CD4-positive, alpha-beta memory T cell (primary cell): Measurements from ENCODE around the gene PACRG. TPM values are rescaled to one million over a fixed set of nuclear protein-coding genes. Genes with fewer than 3 reads are reported as not detected.
A peak's percentile ranks its signal among the peaks of the same experiment; 100 is the strongest.

Experiments
- CTCF ChIA-PET: fragments of 350-600 bp; sonication (Branson Sonifier 250); formaldehyde crosslinking; loops from one replicate; lab custom pipeline; 2021; ENCODE audit warnings: inconsistent platforms; ENCODE audit not compliant: partially characterized antibody; lab: Charles Lee
- POLR2A ChIA-PET: fragments of 350-600 bp; sonication (Branson Sonifier 250); formaldehyde crosslinking; loops from one replicate; lab custom pipeline; 2021; ENCODE audit not compliant: partially characterized antibody; lab: Charles Lee
- DNase-seq, 5 donors: peaks; one replicate each; pipeline versions ENCODE4 v3.0.0 to v3.0.0-alpha.2; 2020 to 2022; ENCODE audit warnings: mixed read lengths in 1 of 5
- H3K27ac ChIP-seq: one replicate; pipeline ENCODE4 v1.7.0; 2013; ENCODE audit warnings: low read depth, low read length
- H3K27me3 ChIP-seq: 2 replicates; pipeline ENCODE4 v1.7.0; 2013; ENCODE audit warnings: mild to moderate bottlenecking, low read length, moderate library complexity; ENCODE audit not compliant: insufficient read depth
- H3K36me3 ChIP-seq: 2 replicates; pipeline ENCODE4 v1.7.0; 2013; ENCODE audit warnings: mild to moderate bottlenecking, low read length, moderate library complexity; ENCODE audit not compliant: insufficient read depth
- H3K4me1 ChIP-seq: 2 replicates; pipeline ENCODE4 v1.7.0; 2013; ENCODE audit warnings: mild to moderate bottlenecking, low read length, moderate library complexity; ENCODE audit not compliant: insufficient read depth
- H3K4me3 ChIP-seq, 2 donors: one replicate each; pipeline ENCODE4 v1.7.0; 2013; ENCODE audit warnings: low read length in 2 of 2, mild to moderate bottlenecking in 1 of 2
- H3K9me3 ChIP-seq, 2 donors: one replicate each; pipeline ENCODE4 v1.7.0; 2013; ENCODE audit warnings: low read length in 2 of 2, control low read depth in 1 of 2; ENCODE audit not compliant: control insufficient read depth in 1 of 2
- H3K27ac Mint-ChIP-seq, 7 donors: one replicate each; pipeline ENCODE4 v1.8.0; 2020 to 2021; ENCODE audit warnings: mixed read lengths in 7 of 7, mild to moderate bottlenecking in 6 of 7, inconsistent platforms in 3 of 7, moderate library complexity in 3 of 7
- H3K27me3 Mint-ChIP-seq, 2 donors: one replicate each; pipeline ENCODE4 v1.8.0; 2020 to 2021; ENCODE audit warnings: mixed read lengths in 2 of 2
- H3K36me3 Mint-ChIP-seq, 2 donors: one replicate each; pipeline ENCODE4 v1.8.0; 2020 to 2021; ENCODE audit warnings: mixed read lengths in 2 of 2, inconsistent platforms in 1 of 2, mild to moderate bottlenecking in 1 of 2
- H3K4me1 Mint-ChIP-seq, 4 donors: one replicate each; pipeline ENCODE4 v1.8.0; 2020 to 2021; ENCODE audit warnings: mixed read lengths in 4 of 4, mild to moderate bottlenecking in 1 of 4
- H3K4me3 Mint-ChIP-seq, 8 donors: one replicate each; pipeline ENCODE4 v1.8.0; 2020 to 2021; ENCODE audit warnings: mixed read lengths in 8 of 8, mild to moderate bottlenecking in 7 of 8, moderate library complexity in 6 of 8, inconsistent platforms in 3 of 8
- H3K9me3 Mint-ChIP-seq, 8 donors: one replicate each; pipeline ENCODE4 v1.8.0; 2020 to 2021; ENCODE audit warnings: mixed read lengths in 8 of 8, mild to moderate bottlenecking in 5 of 8, inconsistent platforms in 3 of 8, moderate library complexity in 1 of 8
- intact Hi-C: fragments of 100-400 bp; cut with micrococcal nuclease; formaldehyde crosslinking; loops from one replicate; pipeline ENCODE4 v1.15.1; 2023
- polyA plus RNA-seq, 2 donors: library from polyadenylated mRNA; unstranded; fragments of 300-500 nt; fragmentation: Illumina TruSeq; gene quantifications; one replicate each; pipeline ENCODE4 v1.2.3, GENCODE V29; 2021
- total RNA-seq, 2 experiments: library from RNA; stranded (reverse); gene quantifications; one replicate each; pipeline ENCODE4 v1.2.3, GENCODE V29; 2021

Gene PACRG
- total and polyA plus RNA-seq, 4 experiments from 2014 or later = 0.21 to 1.5 (median 0.81) TPM; not detected in 1

DNA sequence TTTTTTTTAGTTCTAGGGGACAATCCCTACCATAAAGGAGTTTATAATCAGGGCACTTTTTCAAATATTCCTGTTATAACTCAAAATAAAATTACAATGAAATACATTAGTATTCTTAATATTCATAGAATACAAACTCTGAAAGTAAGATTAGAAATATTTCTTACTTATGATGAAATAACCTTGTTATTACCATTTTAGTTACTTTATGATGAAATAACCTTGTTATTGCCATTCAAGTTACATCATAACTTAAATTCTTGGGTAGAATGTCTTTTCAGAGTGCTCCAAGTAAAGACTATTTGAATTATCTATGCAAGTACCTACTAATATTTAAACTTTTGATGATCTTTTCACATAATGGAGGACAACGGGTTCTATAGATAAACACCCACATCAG is 43.2 kb downstream of the PACRG start:
- Histone ChIP-seq H3K27me3 (no peaks in the 10 kb centered on the region), H3K36me3 (no peaks in the 10 kb centered on the region), H3K4me3 (no peak overlapping the region), H3K9me3 (no peaks in the 10 kb centered on the region), H3K4me1 (no peaks in the 10 kb centered on the region), H3K27ac (no peak overlapping the region)
- ChIA-PET CTCF (no interaction called here), POLR2A (no interaction called here)
- Mint-ChIP-seq H3K27me3 (no peaks in the 10 kb centered on the region), H3K4me1 (peaks cover 2 to 6% (median 4%) of the 10 kb centered on the region in 4 donors), H3K36me3 (no peaks in the 10 kb centered on the region), H3K9me3 (no peaks in the 10 kb centered on the region), H3K27ac (no peak overlapping the region), H3K4me3 (no peak overlapping the region)
- intact Hi-C loops = no loop called here
- DNase-seq = no peak

DNA sequence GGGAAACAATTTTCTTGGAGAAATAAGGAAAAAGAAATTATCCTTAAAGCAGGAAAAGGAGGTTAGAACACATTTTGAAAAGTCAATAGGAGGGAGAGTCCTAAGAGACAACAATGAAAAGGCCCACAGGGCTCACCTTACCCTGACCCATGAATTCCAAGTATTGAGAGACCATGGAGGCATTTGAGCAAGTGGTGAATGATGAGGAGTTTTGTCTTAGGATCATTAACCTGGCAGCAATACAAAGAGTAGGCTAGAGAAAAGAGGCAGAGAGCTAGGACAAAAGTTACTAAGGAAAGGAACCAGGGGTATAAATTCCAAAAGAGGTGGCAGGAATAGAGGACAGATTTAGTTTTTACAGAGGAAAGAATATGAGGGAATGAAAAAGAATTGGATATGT is 44.7 kb downstream of the PACRG start:
- DNase-seq = no peak
- H3K9me3 ChIP-seq = no peaks in the 10 kb centered on the region
- no peaks in the 10 kb centered on the region for H3K36me3 ChIP-seq
- H3K36me3 Mint-ChIP-seq = no peaks in the 10 kb centered on the region
- no peaks in the 10 kb centered on the region for H3K27me3 Mint-ChIP-seq
- H3K27me3 ChIP-seq = no peaks in the 10 kb centered on the region
- POLR2A ChIA-PET = no interaction called here
- H3K27ac Mint-ChIP-seq = no peak overlapping the region
- peaks cover 2 to 6% (median 4%) of the 10 kb centered on the region in 4 donors for H3K4me1 Mint-ChIP-seq
- CTCF ChIA-PET = no interaction called here
- no peak overlapping the region for H3K4me3 Mint-ChIP-seq
- H3K4me3 ChIP-seq = no peak overlapping the region
- H3K9me3 Mint-ChIP-seq = no peaks in the 10 kb centered on the region
- intact Hi-C loops = no loop called here
- no peaks in the 10 kb centered on the region for H3K4me1 ChIP-seq
- H3K27ac ChIP-seq = no peak overlapping the region

DNA sequence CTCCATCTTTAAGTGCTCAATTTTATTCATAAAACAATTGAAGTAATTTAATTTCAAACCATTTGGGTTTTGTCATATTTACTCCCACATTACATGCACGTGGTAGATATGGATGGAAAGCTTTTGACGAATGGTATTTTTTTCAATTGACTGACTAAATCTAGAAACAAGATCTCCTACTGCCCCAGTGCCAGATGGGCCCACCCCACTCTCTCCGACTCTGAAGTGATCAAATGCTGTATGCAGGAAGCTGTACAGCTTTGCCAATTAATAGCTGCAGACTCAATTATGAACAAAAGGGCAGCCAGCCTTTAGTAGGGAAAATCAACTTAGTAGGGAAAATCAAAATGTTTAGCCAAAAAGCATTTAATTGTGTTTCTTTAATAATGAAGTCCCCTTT is 46.2 kb downstream of the PACRG start:
- intact Hi-C loops = no loop called here
- ChIA-PET CTCF (no interaction called here), POLR2A (no interaction called here)
- H3K27me3 ChIP-seq = no peaks in the 10 kb centered on the region
- DNase-seq = no peak
- Mint-ChIP-seq H3K9me3 (peaks cover 0 to 3% (median 2%) of the 10 kb centered on the region in 8 donors), H3K27me3 (no peaks in the 10 kb centered on the region), H3K4me1 (peaks cover 0 to 2% (median 0%) of the 10 kb centered on the region in 4 donors), H3K4me3 (no peak overlapping the region), H3K27ac (no peak overlapping the region), H3K36me3 (no peaks in the 10 kb centered on the region)
- no peaks in the 10 kb centered on the region for H3K9me3 ChIP-seq
- no peak overlapping the region for H3K27ac ChIP-seq
- no peak overlapping the region for H3K4me3 ChIP-seq
- no peaks in the 10 kb centered on the region for H3K4me1 ChIP-seq
- no peaks in the 10 kb centered on the region for H3K36me3 ChIP-seq

DNA sequence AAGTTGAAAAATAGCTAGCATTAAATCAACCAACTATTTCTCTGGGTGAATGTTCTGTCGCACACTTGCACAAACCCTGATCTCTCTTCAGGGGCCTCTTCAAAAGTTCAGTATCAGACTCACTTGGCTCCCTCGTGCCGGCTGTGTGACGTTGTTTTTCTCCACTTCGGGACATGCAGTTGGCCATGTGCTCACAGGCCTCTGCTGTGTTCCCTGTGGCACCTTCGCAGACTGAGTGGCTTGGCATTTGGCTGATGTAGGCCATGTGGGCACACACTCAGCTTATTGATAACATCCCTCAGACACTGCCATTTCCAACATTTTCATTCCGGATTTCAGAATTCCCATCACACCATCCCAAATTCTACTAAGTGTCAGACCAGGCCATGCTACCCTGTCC is 49.3 kb downstream of the PACRG start:
- no peak overlapping the region for H3K27ac Mint-ChIP-seq
- no peaks in the 10 kb centered on the region for H3K4me1 Mint-ChIP-seq
- POLR2A ChIA-PET = no interaction called here
- peaks cover 0 to 22% (median 8%) of the 10 kb centered on the region in 8 donors for H3K9me3 Mint-ChIP-seq
- Histone ChIP-seq H3K4me1 (no peaks in the 10 kb centered on the region), H3K27ac (no peak overlapping the region), H3K27me3 (no peaks in the 10 kb centered on the region), H3K4me3 (no peak overlapping the region), H3K9me3 (no peaks in the 10 kb centered on the region), H3K36me3 (no peaks in the 10 kb centered on the region)
- no peaks in the 10 kb centered on the region for H3K27me3 Mint-ChIP-seq
- intact Hi-C loops = no loop called here
- H3K4me3 Mint-ChIP-seq = peak overlapping the region in 1 of 8 donors; percentile 28
- CTCF ChIA-PET = no interaction called here
- H3K36me3 Mint-ChIP-seq = no peaks in the 10 kb centered on the region
- no peak for DNase-seq

DNA sequence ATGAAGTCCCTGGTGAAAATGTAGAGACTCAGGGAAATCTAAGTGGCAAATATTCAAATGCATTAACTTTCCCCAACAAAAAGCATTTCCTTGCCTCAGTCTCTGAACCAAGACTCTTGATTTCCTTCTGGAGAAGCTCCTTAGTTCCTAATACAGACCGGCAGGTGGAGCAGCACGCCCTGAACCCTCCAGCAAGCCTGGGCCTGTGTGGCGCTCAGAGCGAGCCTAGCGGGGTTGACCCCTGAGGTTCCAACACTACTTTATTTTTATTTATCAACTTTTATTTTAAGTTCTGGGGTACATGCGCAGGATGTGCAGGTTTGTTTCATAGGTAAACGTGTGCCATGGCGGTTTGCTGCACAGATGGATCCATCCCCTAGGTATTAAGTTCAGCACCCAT is 50.8 kb downstream of the PACRG start:
- no peak overlapping the region for H3K4me3 ChIP-seq
- H3K9me3 ChIP-seq = no peaks in the 10 kb centered on the region
- H3K4me1 ChIP-seq = no peaks in the 10 kb centered on the region
- ChIA-PET CTCF (no interaction called here), POLR2A (no interaction called here)
- intact Hi-C loops = no loop called here
- no peaks in the 10 kb centered on the region for H3K27me3 Mint-ChIP-seq
- H3K27ac ChIP-seq = no peak overlapping the region
- no peak overlapping the region for H3K27ac Mint-ChIP-seq
- H3K36me3 ChIP-seq = no peaks in the 10 kb centered on the region
- H3K36me3 Mint-ChIP-seq = no peaks in the 10 kb centered on the region
- DNase-seq = no peak
- no peaks in the 10 kb centered on the region for H3K27me3 ChIP-seq
- no peak overlapping the region for H3K4me3 Mint-ChIP-seq
- H3K9me3 Mint-ChIP-seq = peaks cover 0 to 22% (median 9%) of the 10 kb centered on the region in 8 donors
- no peaks in the 10 kb centered on the region for H3K4me1 Mint-ChIP-seq

DNA sequence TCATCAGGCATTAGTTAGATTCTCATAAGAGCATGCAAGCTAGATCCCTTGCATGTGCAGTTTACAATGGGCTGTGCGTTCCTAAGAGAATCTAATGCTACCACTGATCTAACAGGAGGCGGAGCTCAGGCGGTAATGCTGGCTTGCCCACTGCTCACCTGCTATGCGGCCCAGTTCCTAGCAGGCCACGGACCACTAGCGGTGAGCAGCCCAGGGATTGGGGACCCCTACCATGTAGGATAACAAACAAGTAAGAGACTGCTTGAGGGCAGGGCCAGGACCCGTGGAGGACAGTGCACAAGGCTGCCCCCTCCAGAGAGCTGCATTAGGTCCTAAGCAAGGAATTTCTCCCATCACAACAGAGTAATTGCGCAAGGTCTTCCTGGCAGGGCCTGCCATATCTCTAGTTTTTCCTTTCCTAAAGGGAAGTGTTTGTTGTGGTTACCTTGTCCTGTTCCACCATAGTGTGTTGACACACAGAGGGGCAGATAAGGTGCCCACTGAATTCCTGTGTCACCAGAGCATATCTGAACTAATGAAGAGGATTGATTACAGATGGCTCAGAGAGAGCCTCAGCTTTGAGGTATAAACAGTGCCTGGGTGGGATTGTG is 58.0 kb downstream of the PACRG start:
- Mint-ChIP-seq H3K9me3 (peaks cover 0 to 12% (median 5%) of the 10 kb centered on the region in 8 donors), H3K27ac (no peak overlapping the region), H3K4me3 (no peak overlapping the region), H3K36me3 (no peaks in the 10 kb centered on the region), H3K27me3 (no peaks in the 10 kb centered on the region), H3K4me1 (no peaks in the 10 kb centered on the region)
- Histone ChIP-seq H3K4me1 (no peaks in the 10 kb centered on the region), H3K4me3 (no peak overlapping the region), H3K27ac (no peak overlapping the region), H3K36me3 (no peaks in the 10 kb centered on the region), H3K27me3 (no peaks in the 10 kb centered on the region), H3K9me3 (no peaks in the 10 kb centered on the region)
- CTCF ChIA-PET = no interaction called here
- POLR2A ChIA-PET = no interaction called here
- DNase-seq = no peak
- intact Hi-C loops = no loop called here

DNA sequence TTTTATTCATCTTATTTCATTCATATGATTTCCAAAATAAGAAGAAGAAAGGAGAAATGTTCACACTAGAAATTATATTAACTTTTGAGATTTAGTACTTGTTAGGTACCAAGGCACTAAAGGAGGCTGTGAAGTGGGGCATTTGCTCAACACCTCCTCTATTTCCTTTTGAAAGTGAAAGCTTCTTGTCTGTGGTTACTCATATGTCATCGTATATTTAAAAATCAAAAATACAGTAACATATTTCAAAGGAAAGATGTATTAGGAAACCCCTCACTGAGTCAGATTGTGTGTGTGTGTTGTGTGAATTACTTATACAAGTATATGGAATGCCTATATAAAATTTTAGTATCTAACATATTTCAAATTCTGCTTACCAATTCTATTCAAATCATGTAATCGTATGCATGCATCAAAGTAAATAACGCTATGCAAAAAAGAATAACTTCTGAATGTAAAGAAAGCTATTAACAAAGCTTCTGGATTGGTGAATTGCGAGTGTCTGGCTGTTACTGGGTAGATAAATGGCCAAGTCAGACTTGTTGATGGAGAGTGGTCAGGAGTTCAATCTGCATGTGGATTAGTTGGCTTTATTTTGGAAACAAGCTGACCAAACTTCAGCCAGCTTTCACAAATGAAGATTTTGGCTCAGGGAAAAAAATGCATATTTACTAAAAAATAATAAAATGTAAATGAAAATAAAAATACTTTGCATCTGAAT is 70.9 kb downstream of the PACRG start:
- no peak overlapping the region for H3K27ac Mint-ChIP-seq

More for the DNA sequence above, 70.9 kb downstream of the PACRG start:
- Histone ChIP-seq H3K27ac (no peak overlapping the region), H3K36me3 (no peaks in the 10 kb centered on the region), H3K4me1 (peaks cover 8% of the 10 kb centered on the region), H3K27me3 (no peaks in the 10 kb centered on the region), H3K4me3 (no peak overlapping the region), H3K9me3 (no peaks in the 10 kb centered on the region)
- intact Hi-C loops = no loop called here
- Mint-ChIP-seq H3K4me3 (peak overlapping the region in 7 of 8 donors; percentile 34 to 72 (median 49)), H3K36me3 (no peaks in the 10 kb centered on the region), H3K27me3 (peaks cover 0 to 8% of the 10 kb centered on the region in 2 donors), H3K4me1 (peaks cover 2 to 9% (median 6%) of the 10 kb centered on the region in 4 donors), H3K9me3 (peaks cover 0 to 5% (median 0%) of the 10 kb centered on the region in 8 donors)
- DNase-seq = peak in 3 of 5 donors; percentile 1 to 5 (median 2)
- ChIA-PET POLR2A (no interaction called here), CTCF (no interaction called here)
